Measurements from ENCODE around the gene TRPM6. TPM values are rescaled to one million over a fixed set of nuclear protein-coding genes. Genes with fewer than 3 reads are reported as not detected.
"Not testable (repeated sequence)": the region's sequence is repeated elsewhere in the genome, so short reads cannot be mapped to it uniquely, and the experiment has no call there.

The TRPM6 gene
- total RNA-seq, 2 experiments from 2014 or later, result not detected

DNA sequence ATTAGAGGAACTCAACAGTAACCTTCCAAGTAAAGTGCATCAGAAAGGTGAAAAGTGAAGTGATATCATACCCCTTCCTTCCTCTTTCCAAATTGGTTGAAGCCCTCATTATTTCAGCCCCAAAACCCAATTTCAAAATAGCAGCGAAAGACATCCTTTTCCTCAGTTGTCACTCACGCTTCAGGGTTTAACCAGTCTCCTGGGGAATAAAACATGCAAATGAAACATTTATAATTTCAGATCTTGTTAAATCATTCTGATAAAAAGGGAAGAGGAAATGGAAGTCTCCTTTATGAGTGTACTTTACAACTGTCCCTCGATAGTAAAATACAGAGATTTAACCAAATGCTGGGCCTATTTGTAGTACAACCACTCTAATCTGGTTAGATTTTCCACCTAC is 22.5 kb downstream of the TRPM6 start:
- Mint-ChIP-seq H3K36me3 (ENCODE audit: low read depth) (no peaks in the 10 kb centered on the region), H3K4me1 (ENCODE audit: low read depth) (no peaks in the 10 kb centered on the region), H3K9me3 (no peaks in the 10 kb centered on the region), H3K27me3 (no peaks in the 10 kb centered on the region), H3K4me3 (no peak overlapping the region), H3K27ac (no peak overlapping the region)
- Histone ChIP-seq H3K9me3 (ENCODE audit: control insufficient read depth in 1 of 2, insufficient read depth in 1 of 2, low read length in 2 of 2) (no peaks in the 10 kb centered on the region), H3K4me3 (ENCODE audit: low read length) (no peak overlapping the region), H3K36me3 (ENCODE audit: insufficient read depth, low read length) (no peaks in the 10 kb centered on the region), H3K4me1 (ENCODE audit: insufficient read depth, low read length) (no peaks in the 10 kb centered on the region), H3K27me3 (ENCODE audit: control insufficient read depth in 1 of 2, insufficient read depth in 2 of 2, low read length in 2 of 2) (no peaks in the 10 kb centered on the region), H3K27ac (ENCODE audit: low read depth in 1 of 2, low read length in 2 of 2) (no peak overlapping the region)
- DNase-seq, result no peak
- POLR2A ChIA-PET, result no interaction called here
- CTCF ChIA-PET, result no interaction called here
- intact Hi-C loops (cut with DNase I, micrococcal nuclease), result no loop called here
- no peak for TF ChIP-seq CTCF (IDR thresholded peaks at IDR 0.05)
- no peak for ATAC-seq (ENCODE audit: poor library complexity)

DNA sequence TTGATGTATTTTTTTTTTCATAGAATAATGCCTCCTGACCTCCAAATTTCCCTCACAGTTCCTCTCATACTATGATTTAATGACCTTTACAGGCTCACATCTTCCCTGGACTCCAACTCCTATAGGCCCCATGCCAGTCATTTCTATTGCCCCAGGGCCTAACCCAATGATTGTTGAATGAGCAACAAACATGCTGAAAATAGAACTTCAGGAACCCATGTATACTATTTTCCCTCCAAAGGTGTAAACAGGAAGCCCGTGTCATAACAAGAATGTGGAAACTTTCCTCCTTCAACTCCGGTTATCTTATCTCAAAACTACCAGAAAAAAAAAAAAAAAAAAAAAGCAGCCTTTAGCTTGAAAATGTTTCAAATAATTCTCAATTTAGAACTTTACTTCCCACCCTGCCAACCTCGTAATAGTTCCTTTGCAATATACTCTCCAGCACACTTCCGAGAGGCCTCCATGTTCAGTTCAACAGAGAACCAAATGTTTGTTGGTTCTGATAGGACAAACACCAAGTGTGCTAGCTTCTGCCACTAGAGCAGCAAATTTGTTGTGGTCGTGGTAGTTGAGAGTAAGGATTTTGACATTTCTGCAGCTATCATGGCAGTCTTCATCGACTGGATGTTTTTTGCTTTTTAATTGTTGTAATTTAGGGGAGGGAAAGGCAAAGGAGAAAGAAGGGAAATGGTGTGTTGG is 25.8 kb downstream of the TRPM6 start:
- Histone ChIP-seq H3K27me3 (ENCODE audit: control insufficient read depth in 1 of 2, insufficient read depth in 2 of 2, low read length in 2 of 2) (no peaks in the 10 kb centered on the region), H3K27ac (ENCODE audit: low read depth in 1 of 2, low read length in 2 of 2) (no peak overlapping the region), H3K36me3 (ENCODE audit: insufficient read depth, low read length) (no peaks in the 10 kb centered on the region), H3K4me1 (ENCODE audit: insufficient read depth, low read length) (no peaks in the 10 kb centered on the region), H3K4me3 (ENCODE audit: low read length) (no peak overlapping the region), H3K9me3 (ENCODE audit: control insufficient read depth in 1 of 2, insufficient read depth in 1 of 2, low read length in 2 of 2) (no peaks in the 10 kb centered on the region)
- Mint-ChIP-seq H3K9me3 (no peaks in the 10 kb centered on the region), H3K4me3 (no peak overlapping the region), H3K27me3 (no peaks in the 10 kb centered on the region), H3K27ac (no peak overlapping the region), H3K4me1 (ENCODE audit: low read depth) (no peaks in the 10 kb centered on the region), H3K36me3 (ENCODE audit: low read depth) (no peaks in the 10 kb centered on the region)
- intact Hi-C loops (cut with DNase I, micrococcal nuclease), result no loop called here
- POLR2A ChIA-PET, result no interaction called here
- CTCF ChIA-PET, result no interaction called here
- no peak for TF ChIP-seq CTCF (IDR thresholded peaks at IDR 0.05)
- DNase-seq (no peak), ATAC-seq (ENCODE audit: poor library complexity) (no peak)

DNA sequence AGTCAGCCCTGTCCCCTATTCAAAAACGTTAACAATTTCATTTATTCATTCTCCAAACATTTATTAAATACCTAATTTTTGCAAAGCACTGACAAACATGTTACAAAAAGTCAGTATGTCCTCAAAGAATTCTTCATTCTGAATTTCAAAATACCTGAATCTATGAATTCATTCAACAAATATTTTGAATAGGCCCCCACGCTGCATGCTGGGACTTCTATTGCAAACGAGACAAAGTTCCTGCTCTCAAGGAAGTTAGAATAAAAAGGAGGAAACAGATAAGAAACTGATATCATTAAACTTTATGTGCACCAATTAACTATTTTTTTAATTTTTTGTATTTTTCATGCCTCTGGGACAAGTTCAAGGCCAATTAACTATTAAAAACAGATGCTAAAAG is 26.6 kb downstream of the TRPM6 start:
- H3K27me3 Mint-ChIP-seq, result no peaks in the 10 kb centered on the region
- no peak for ATAC-seq (ENCODE audit: poor library complexity)
- H3K4me1 ChIP-seq (ENCODE audit: insufficient read depth, low read length), result no peaks in the 10 kb centered on the region
- TF ChIP-seq CTCF (IDR thresholded peaks at IDR 0.05), result no peak
- no peaks in the 10 kb centered on the region for H3K9me3 ChIP-seq (ENCODE audit: control insufficient read depth in 1 of 2, insufficient read depth in 1 of 2, low read length in 2 of 2)
- H3K27ac ChIP-seq (ENCODE audit: low read depth in 1 of 2, low read length in 2 of 2), result no peak overlapping the region
- H3K36me3 ChIP-seq (ENCODE audit: insufficient read depth, low read length), result no peaks in the 10 kb centered on the region
- H3K27me3 ChIP-seq (ENCODE audit: control insufficient read depth in 1 of 2, insufficient read depth in 2 of 2, low read length in 2 of 2), result no peaks in the 10 kb centered on the region
- H3K9me3 Mint-ChIP-seq, result no peaks in the 10 kb centered on the region
- POLR2A ChIA-PET, result no interaction called here
- no peak overlapping the region for H3K4me3 Mint-ChIP-seq
- H3K27ac Mint-ChIP-seq, result no peak overlapping the region
- intact Hi-C loops (cut with DNase I, micrococcal nuclease), result no loop called here
- no peak overlapping the region for H3K4me3 ChIP-seq (ENCODE audit: low read length)
- CTCF ChIA-PET, result no interaction called here
- DNase-seq, result no peak
- H3K36me3 Mint-ChIP-seq (ENCODE audit: low read depth), result no peaks in the 10 kb centered on the region
- no peaks in the 10 kb centered on the region for H3K4me1 Mint-ChIP-seq (ENCODE audit: low read depth)

DNA sequence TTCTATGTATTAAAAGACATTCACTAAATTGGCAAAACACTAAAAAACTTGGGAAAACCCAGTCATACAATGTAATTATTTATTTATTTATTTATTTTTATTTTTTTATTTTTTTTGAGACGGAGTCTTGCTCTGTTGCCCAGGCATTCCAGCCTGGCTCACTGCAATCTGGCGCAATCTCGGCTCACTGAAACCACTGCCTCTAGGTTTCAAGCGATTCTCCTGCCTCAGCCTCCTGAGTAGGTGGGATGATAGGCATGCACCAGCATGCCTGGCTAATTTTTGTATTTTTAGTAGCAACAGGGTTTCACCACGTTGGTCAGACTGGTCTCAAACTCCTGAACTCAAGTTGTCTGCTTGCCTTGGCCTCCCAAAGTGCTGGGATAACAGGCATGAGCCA is 27.5 kb downstream of the TRPM6 start:
- H3K27ac Mint-ChIP-seq; H3K9me3 Mint-ChIP-seq; intact Hi-C loops (cut with DNase I, micrococcal nuclease); H3K27me3 ChIP-seq (ENCODE audit: control insufficient read depth in 1 of 2, insufficient read depth in 2 of 2, low read length in 2 of 2); H3K4me1 ChIP-seq (ENCODE audit: insufficient read depth, low read length); POLR2A ChIA-PET; H3K4me3 Mint-ChIP-seq; H3K36me3 ChIP-seq (ENCODE audit: insufficient read depth, low read length); ATAC-seq (ENCODE audit: poor library complexity); H3K9me3 ChIP-seq (ENCODE audit: control insufficient read depth in 1 of 2, insufficient read depth in 1 of 2, low read length in 2 of 2); H3K4me1 Mint-ChIP-seq (ENCODE audit: low read depth); CTCF ChIA-PET; H3K4me3 ChIP-seq (ENCODE audit: low read length); H3K27ac ChIP-seq (ENCODE audit: low read depth in 1 of 2, low read length in 2 of 2); DNase-seq; H3K27me3 Mint-ChIP-seq; H3K36me3 Mint-ChIP-seq (ENCODE audit: low read depth): not testable (repeated sequence)
